Measurements from ENCODE around the gene STARD13.

GRCh38 chr13:33290421-33290965, 4.9 kb upstream of the STARD13 start:
- TF ChIP-seq CTCF (IDR thresholded peaks at IDR 0.05) (no peak), POLR2A (IDR thresholded peaks at IDR 0.05) (no peak)

All from right lobe of liver (tissue), 4 donors.